22Rv1 (cell line): Measurements from ENCODE around the gene PORCN.

Experiments
- H3K27ac ChIP-seq: fragments of 450-650 bp; 2 replicates; pipeline ENCODE4 v1.5.1; 2017
- ZFX ChIP-seq: fragments of 450-650 bp; IDR thresholded peaks from 2 replicates; pipeline ENCODE4 v1.6.1; 2017; ENCODE audit warnings: antibody characterized with exemption, borderline replicate concordance
- TF ChIP-seq, protein P1 (sequence below): fragments of 450-650 bp; IDR thresholded peaks from 2 replicates; pipeline ENCODE4 v1.5.1; 2017; ENCODE audit warnings: mild to moderate bottlenecking

PORCN gene

DNA sequence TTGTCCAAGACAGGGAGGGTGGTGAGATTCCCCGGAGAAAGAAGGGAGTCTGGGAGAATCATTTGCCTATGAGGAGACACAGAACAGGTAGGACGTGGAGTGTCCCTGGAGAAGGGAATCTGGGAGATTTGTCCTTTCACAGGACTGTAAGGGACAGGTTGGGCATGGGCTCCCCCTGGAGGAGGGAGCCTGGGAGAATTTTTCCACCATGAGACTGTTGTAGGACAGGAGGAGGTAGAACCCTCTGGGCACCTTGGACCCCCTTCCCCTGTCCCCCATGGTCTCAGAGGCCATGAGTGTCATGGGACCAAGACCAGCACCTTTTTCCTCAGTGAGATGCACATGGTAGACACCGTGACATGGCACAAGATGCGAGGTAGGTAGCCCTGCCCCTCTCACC, 2.8 kb downstream of the PORCN start:
- no peak for TF ChIP-seq ZFX
- TF ChIP-seq, protein P1, sequence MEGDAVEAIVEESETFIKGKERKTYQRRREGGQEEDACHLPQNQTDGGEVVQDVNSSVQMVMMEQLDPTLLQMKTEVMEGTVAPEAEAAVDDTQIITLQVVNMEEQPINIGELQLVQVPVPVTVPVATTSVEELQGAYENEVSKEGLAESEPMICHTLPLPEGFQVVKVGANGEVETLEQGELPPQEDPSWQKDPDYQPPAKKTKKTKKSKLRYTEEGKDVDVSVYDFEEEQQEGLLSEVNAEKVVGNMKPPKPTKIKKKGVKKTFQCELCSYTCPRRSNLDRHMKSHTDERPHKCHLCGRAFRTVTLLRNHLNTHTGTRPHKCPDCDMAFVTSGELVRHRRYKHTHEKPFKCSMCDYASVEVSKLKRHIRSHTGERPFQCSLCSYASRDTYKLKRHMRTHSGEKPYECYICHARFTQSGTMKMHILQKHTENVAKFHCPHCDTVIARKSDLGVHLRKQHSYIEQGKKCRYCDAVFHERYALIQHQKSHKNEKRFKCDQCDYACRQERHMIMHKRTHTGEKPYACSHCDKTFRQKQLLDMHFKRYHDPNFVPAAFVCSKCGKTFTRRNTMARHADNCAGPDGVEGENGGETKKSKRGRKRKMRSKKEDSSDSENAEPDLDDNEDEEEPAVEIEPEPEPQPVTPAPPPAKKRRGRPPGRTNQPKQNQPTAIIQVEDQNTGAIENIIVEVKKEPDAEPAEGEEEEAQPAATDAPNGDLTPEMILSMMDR: peak; percentile 44
- H3K27ac ChIP-seq: no peak overlapping the region

DNA sequence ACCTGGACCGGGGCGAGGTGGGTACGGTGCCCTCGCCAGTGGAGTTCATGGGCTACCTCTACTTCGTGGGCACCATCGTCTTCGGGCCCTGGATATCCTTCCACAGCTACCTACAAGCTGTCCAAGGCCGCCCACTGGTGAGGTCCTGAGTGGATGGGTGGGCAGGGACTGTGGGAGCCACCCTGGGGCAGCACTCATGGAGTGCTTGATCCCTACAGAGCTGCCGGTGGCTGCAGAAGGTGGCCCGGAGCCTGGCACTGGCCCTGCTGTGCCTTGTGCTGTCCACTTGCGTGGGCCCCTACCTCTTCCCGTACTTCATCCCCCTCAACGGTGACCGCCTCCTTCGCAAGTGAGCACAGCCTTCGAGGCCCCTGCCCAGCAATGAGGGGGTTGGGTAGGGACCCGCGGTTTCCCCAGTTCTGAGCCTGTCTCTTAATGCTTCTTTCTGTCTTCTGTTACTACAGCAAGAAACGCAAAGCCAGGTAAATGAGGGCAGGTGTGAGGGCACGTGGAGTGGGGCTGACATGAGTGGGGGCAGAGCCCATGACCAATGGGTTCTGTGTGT, 3.7 kb downstream of the PORCN start:
- H3K27ac ChIP-seq: no peak overlapping the region
- TF ChIP-seq, protein P1: no peak
- no peak for TF ChIP-seq ZFX

DNA sequence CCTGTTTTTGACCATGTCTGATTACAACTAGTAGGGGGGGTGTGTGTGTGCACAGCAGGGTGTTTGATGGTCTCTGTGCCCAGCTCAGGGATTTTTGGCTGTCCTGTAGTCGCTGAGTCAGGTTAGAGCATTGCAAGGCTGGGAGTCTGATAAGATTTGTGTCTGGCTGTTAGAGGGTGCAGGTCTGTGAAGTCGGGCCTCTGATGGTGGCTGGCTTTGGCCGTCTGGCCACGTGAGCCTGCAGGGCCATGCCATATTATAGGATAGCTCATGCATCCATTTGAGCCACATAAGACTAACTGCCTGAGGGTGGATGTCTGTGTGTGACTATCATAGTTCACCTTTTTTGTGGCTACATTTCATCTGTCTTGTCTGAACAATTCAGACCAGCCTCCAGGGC, 4.9 kb downstream of the PORCN start:
- TF ChIP-seq ZFX: no peak
- TF ChIP-seq, protein P1: no peak
- no peak overlapping the region for H3K27ac ChIP-seq

DNA sequence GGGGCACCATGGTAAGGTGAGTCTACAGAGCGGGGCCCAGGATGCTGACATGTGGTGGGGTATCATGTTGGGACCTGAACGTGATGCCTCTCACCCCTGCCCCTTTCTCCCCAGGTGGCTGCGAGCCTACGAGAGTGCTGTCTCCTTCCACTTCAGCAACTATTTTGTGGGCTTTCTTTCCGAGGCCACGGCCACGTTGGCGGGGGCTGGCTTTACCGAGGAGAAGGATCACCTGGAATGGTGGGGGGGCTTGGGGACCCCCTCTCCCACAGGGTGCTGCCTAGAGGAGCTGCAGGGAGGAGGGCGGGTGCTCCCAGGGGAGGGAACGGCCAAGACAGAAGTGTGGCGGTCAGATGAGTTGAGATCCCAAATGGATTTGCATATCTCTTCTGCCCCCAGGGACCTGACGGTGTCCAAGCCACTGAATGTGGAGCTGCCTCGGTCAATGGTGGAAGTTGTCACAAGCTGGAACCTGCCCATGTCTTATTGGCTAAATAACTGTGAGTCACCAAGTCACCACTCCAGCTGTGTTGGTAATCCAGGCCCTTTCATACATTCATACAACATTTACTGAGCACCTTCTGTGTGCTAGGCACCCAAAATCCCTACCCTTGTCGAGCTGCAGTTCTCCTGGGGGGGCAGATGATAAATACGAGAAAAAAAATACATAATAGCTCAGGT, 5.5 kb downstream of the PORCN start:
- no peak overlapping the region for H3K27ac ChIP-seq
- TF ChIP-seq, protein P1: no peak
- no peak for TF ChIP-seq ZFX

DNA sequence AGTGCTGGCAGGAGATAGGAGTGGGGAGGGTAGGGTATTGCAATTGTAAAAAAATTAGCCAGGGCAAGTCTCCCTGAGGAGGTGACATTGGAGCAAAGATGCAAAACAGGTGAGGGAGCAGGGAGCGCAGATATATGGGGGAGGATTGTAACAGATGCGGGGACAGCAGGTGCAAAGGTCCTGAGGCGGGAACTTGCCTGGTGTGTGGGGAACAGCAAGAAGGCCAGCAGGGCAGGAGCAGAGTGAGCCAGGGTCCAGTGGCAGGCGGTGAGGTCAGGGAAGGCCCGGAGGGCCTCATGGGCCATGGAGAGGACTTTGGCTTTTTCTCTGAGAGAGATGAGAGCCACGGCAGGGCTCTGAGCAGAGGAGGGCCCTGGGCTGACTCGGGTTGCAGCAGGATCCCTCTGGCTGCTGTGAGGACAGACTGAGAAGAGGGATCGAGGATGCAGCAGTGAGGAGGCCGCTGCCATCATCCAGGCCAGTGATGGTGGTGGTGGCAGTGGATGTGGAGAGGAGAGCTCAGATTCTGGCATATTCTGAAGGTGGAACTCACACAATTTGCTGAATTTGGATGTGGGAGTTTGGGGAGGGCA, 6.2 kb downstream of the PORCN start:
- no peak overlapping the region for H3K27ac ChIP-seq
- TF ChIP-seq, protein P1: no peak
- TF ChIP-seq ZFX: no peak

DNA sequence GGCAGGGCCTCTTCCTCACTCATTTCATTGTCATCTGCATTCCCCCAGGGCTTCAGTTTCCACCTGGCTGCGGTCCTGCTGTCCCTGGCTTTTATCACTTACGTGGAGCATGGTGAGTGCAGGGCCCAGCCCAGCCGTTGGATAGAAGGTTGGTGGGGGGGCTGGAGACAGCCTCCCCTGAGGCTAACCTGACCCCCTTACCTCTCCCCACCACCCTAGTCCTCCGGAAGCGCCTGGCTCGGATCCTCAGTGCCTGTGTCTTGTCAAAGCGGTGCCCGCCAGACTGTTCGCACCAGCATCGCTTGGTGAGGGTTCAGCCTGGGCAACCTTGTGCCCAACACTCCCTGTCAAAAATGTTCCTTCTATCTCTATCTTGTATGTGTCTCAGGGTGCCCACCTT, 7.0 kb downstream of the PORCN start:
- H3K27ac ChIP-seq: no peak overlapping the region
- TF ChIP-seq, protein P1: no peak
- TF ChIP-seq ZFX: no peak

DNA sequence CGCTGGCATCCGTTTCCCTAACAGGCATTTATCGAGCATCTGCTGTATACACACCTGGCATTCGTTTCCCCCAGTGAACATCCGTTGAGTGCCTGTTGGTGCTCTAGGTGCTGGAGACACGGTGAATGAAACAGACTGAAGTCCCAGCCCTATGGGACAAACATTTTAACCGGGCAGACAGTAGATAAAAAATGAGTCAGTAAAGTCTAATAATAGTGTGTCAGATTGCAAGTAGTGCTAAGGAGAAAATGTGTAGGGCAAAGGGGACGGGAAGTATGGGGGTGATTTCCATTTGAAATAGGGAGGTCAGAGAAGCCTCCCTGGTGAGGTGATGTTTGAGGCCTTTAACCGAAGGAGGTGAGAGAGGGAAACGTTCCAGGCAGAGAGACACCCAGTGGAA, 7.5 kb downstream of the PORCN start:
- H3K27ac ChIP-seq: no peak overlapping the region
- TF ChIP-seq ZFX: no peak
- TF ChIP-seq, protein P1: no peak
